ENCODE results near the gene SLC1A2. TPM values are rescaled to one million over a fixed set of nuclear protein-coding genes. Genes with fewer than 3 reads are reported as not detected.

SLC1A2 gene
- total RNA-seq, 4 donors from 2014 or later = 0.17 to 0.69 (median 0.37) TPM

GRCh38 chr11:35425603-35426212 is 6.3 kb upstream of the SLC1A2 start:
- Histone ChIP-seq H3K27ac (replicated peaks in 1 of 4) (no peak overlapping the region), H3K4me1 (peaks cover 6 to 27% (median 20%) of the 10 kb centered on the region in 4 donors), H3K9me3 (no peaks in the 10 kb centered on the region), H3K36me3 (no peaks in the 10 kb centered on the region), H3K27me3 (peaks cover 0 to 3% (median under 1%) of the 10 kb centered on the region in 4 donors), H3K4me3 (no peak overlapping the region)
- intact Hi-C loops (cut with DNase I) = no loop called here
- peak; percentile 75 for DNase-seq (ENCODE audit: extremely low spot score)
- TF ChIP-seq, protein P1, sequence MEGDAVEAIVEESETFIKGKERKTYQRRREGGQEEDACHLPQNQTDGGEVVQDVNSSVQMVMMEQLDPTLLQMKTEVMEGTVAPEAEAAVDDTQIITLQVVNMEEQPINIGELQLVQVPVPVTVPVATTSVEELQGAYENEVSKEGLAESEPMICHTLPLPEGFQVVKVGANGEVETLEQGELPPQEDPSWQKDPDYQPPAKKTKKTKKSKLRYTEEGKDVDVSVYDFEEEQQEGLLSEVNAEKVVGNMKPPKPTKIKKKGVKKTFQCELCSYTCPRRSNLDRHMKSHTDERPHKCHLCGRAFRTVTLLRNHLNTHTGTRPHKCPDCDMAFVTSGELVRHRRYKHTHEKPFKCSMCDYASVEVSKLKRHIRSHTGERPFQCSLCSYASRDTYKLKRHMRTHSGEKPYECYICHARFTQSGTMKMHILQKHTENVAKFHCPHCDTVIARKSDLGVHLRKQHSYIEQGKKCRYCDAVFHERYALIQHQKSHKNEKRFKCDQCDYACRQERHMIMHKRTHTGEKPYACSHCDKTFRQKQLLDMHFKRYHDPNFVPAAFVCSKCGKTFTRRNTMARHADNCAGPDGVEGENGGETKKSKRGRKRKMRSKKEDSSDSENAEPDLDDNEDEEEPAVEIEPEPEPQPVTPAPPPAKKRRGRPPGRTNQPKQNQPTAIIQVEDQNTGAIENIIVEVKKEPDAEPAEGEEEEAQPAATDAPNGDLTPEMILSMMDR (IDR thresholded peaks at IDR 0.05) = no peak
- no peak for TF ChIP-seq POLR2AphosphoS5 (IDR thresholded peaks at IDR 0.05)
- WGBS = 40% methylated on average over 4 of the region's 4 CpGs

DNA sequence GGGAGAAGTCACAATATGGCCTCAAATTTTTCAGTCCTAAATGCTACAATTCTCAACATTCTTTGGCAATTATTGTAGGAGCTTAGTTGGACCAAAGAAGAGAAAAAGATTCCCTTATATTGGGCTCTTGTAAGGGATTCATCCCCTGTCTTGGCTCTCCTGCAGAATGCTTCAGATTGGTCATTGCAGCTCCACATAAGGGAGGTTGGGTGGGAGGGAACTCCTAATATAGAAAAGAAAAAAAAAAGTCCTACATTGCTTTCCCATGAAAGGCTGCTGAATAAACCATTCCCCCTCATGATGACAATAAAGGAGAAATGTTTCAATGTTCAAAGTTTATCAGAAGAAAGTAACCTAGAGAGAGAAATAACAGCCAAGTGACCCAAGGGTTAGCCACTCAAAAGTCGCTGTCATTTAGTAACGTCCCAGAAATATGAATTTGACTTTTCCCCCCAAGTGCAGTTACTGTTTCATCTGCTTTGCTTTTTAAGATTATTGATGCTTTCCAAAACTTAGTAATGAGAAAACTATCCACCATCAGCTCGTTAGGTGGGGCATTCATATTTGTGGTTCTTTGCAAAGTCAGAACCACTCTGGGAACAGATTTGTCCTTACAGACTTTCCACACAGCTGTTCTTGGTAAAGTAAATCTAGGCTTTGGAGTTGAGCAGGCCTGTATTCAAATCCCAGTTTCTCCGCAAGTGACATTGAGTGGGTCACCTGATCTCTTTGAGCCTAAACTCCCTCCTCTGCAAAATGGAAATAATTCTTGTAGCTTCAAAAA is 5.0 kb upstream of the SLC1A2 start:
- intact Hi-C loops (cut with DNase I) = no loop called here
- Histone ChIP-seq H3K27ac (replicated peaks in 1 of 4) (no peak overlapping the region), H3K27me3 (peaks cover 0 to 17% (median 10%) of the 10 kb centered on the region in 4 donors), H3K4me1 (peaks cover 11 to 40% (median 32%) of the 10 kb centered on the region in 4 donors), H3K9me3 (no peaks in the 10 kb centered on the region), H3K4me3 (no peak overlapping the region), H3K36me3 (no peaks in the 10 kb centered on the region)
- TF ChIP-seq POLR2A (IDR thresholded peaks at IDR 0.05; ENCODE audit: low read depth) = no peak
- no peak for TF ChIP-seq POLR2AphosphoS5 (IDR thresholded peaks at IDR 0.05)
- no peak for TF ChIP-seq EP300 (IDR thresholded peaks at IDR 0.05)
- TF ChIP-seq, protein P1 (IDR thresholded peaks at IDR 0.05) = no peak
- 68% methylated on average over 4 of the region's 4 CpGs for WGBS
- no peak for DNase-seq (ENCODE audit: extremely low spot score)

GRCh38 chr11:35420371-35420770 is 1.0 kb upstream of the SLC1A2 start:
- H3K4me1 ChIP-seq = peaks cover 13 to 30% (median 26%) of the 10 kb centered on the region in 4 donors
- WGBS = 32% methylated on average over 17 of the region's 17 CpGs
- H3K27me3 ChIP-seq = peaks cover 0 to 56% (median 28%) of the 10 kb centered on the region in 4 donors
- peak overlapping the region; percentile 49 to 63 (median 56) for H3K4me3 ChIP-seq
- H3K36me3 ChIP-seq = no peaks in the 10 kb centered on the region
- intact Hi-C loops (cut with DNase I) = no loop called here
- no peak overlapping the region for H3K27ac ChIP-seq (replicated peaks in 1 of 4)
- DNase-seq (ENCODE audit: extremely low spot score) = no peak
- H3K9me3 ChIP-seq = no peaks in the 10 kb centered on the region
- TF ChIP-seq POLR2A (IDR thresholded peaks at IDR 0.05; ENCODE audit: low read depth) = no peak
- TF ChIP-seq, protein P1 (IDR thresholded peaks at IDR 0.05) = no peak
- TF ChIP-seq POLR2AphosphoS5 (IDR thresholded peaks at IDR 0.05) = no peak
- TF ChIP-seq EP300 (IDR thresholded peaks at IDR 0.05) = no peak

GRCh38 chr11:35419830-35420333 is 524 bp upstream of the SLC1A2 start:
- intact Hi-C loops (cut with DNase I) = no loop called here
- H3K27me3 ChIP-seq = peaks cover 0 to 57% (median 28%) of the 10 kb centered on the region in 4 donors
- peaks cover 13 to 27% (median 26%) of the 10 kb centered on the region in 4 donors for H3K4me1 ChIP-seq
- no peaks in the 10 kb centered on the region for H3K9me3 ChIP-seq
- no peak for DNase-seq (ENCODE audit: extremely low spot score)
- no peaks in the 10 kb centered on the region for H3K36me3 ChIP-seq
- WGBS = 4% methylated on average over 31 of the region's 41 CpGs
- peak overlapping the region; percentile 49 to 63 (median 56) for H3K4me3 ChIP-seq
- TF ChIP-seq POLR2A (IDR thresholded peaks at IDR 0.05; ENCODE audit: low read depth) (no peak), EP300 (IDR thresholded peaks at IDR 0.05) (no peak), POLR2AphosphoS5 (IDR thresholded peaks at IDR 0.05) (no peak)
- TF ChIP-seq, protein P1 (IDR thresholded peaks at IDR 0.05) = no peak
- H3K27ac ChIP-seq (replicated peaks in 1 of 4) = no peak overlapping the region
